HFFc6 (cell line): ENCODE measurements around the gene CLEC18B. TPM values are rescaled to one million over a fixed set of nuclear protein-coding genes. Genes with fewer than 3 reads are reported as not detected.
"Not testable (repeated sequence)": the region's sequence is repeated elsewhere in the genome, so short reads cannot be mapped to it uniquely, and the experiment has no call there.

ENCODE experiments used
- DNase-seq: peaks from one replicate; pipeline ENCODE4 v3.0.0-alpha.2; 2018
- H3K27ac Mint-ChIP-seq: 2 replicates; pipeline ENCODE4 v1.8.0; 2020; ENCODE audit warnings: mild to moderate bottlenecking, mixed read lengths
- H3K27me3 Mint-ChIP-seq: 2 replicates; pipeline ENCODE4 v1.8.0; 2021; ENCODE audit warnings: mild to moderate bottlenecking, moderate library complexity, mixed read lengths; ENCODE audit not compliant: insufficient read depth
- H3K36me3 Mint-ChIP-seq: 2 replicates; pipeline ENCODE4 v1.8.0; 2021; ENCODE audit warnings: low read depth, mixed read lengths
- H3K4me1 Mint-ChIP-seq: 2 replicates; pipeline ENCODE4 v1.8.0; 2020; ENCODE audit warnings: low read depth, mixed read lengths
- H3K4me3 Mint-ChIP-seq: 2 replicates; pipeline ENCODE4 v1.8.0; 2020; ENCODE audit warnings: mild to moderate bottlenecking, moderate library complexity, mixed read lengths
- H3K9me3 Mint-ChIP-seq: 2 replicates; pipeline ENCODE4 v1.8.0; 2020; ENCODE audit warnings: mild to moderate bottlenecking, mixed read lengths
- total RNA-seq, 6 experiments: library from RNA; stranded (reverse); fragmentation: NEBNext Ultra II Directional; extraction: Animal tissue kit (Norgen Biotek cat#: 25700); gene quantifications; 2 replicates in 1 of 6; 3 replicates in 5 of 6; pipeline ENCODE4 v1.2.3, GENCODE V29; 2021

CLEC18B gene
- total RNA-seq, 6 experiments from 2014 or later = 0.14 to 0.32 TPM; not detected in 4

GRCh38 chr16:74413485-74413884 is 7.8 kb downstream of the CLEC18B start:
- H3K9me3 Mint-ChIP-seq, H3K36me3 Mint-ChIP-seq: not testable (repeated sequence)

GRCh38 chr16:74412775-74413390 is 8.4 kb downstream of the CLEC18B start:
- H3K9me3 Mint-ChIP-seq, H3K27me3 Mint-ChIP-seq, H3K4me3 Mint-ChIP-seq, DNase-seq, H3K4me1 Mint-ChIP-seq, H3K27ac Mint-ChIP-seq, H3K36me3 Mint-ChIP-seq: not testable (repeated sequence)

More at GRCh38 chr16:74413485-74413884, 7.8 kb downstream of the CLEC18B start:
- not testable (repeated sequence) for H3K27me3 Mint-ChIP-seq, H3K27ac Mint-ChIP-seq, H3K4me1 Mint-ChIP-seq, H3K4me3 Mint-ChIP-seq, DNase-seq

GRCh38 chr16:74412138-74412774 is 9.0 kb downstream of the CLEC18B start:
- not testable (repeated sequence) for H3K27me3 Mint-ChIP-seq, H3K4me1 Mint-ChIP-seq, H3K27ac Mint-ChIP-seq, DNase-seq, H3K36me3 Mint-ChIP-seq, H3K9me3 Mint-ChIP-seq, H3K4me3 Mint-ChIP-seq

DNA sequence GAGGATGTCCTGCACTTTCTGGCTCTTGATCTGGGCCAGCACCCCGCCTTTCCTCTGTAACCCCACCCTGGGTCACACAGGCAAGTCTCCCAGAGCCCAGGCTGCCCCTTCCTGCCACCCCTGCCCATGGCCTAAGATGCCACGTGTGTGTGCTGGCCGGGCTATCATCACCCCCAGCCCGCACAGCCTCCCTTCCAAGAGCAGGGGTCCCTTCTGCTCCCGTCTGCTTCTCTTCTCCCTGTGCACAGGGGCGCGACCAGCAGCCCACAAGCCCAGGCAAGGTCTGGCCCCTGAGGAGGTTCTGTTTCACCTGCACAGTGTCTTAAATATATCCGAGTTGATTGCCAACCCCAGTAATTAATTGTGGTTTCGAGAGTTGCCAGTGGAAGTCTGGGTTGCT is 10.3 kb downstream of the CLEC18B start:
- not testable (repeated sequence) for DNase-seq, H3K36me3 Mint-ChIP-seq, H3K27me3 Mint-ChIP-seq, H3K4me3 Mint-ChIP-seq, H3K4me1 Mint-ChIP-seq, H3K27ac Mint-ChIP-seq, H3K9me3 Mint-ChIP-seq

- not testable (repeated sequence) for H3K4me3 Mint-ChIP-seq, H3K4me1 Mint-ChIP-seq, H3K36me3 Mint-ChIP-seq, H3K27me3 Mint-ChIP-seq, H3K27ac Mint-ChIP-seq, H3K9me3 Mint-ChIP-seq, DNase-seq
Observed at GRCh38 chr16:74410057-74410957, 11.0 kb downstream of the CLEC18B start.

DNA sequence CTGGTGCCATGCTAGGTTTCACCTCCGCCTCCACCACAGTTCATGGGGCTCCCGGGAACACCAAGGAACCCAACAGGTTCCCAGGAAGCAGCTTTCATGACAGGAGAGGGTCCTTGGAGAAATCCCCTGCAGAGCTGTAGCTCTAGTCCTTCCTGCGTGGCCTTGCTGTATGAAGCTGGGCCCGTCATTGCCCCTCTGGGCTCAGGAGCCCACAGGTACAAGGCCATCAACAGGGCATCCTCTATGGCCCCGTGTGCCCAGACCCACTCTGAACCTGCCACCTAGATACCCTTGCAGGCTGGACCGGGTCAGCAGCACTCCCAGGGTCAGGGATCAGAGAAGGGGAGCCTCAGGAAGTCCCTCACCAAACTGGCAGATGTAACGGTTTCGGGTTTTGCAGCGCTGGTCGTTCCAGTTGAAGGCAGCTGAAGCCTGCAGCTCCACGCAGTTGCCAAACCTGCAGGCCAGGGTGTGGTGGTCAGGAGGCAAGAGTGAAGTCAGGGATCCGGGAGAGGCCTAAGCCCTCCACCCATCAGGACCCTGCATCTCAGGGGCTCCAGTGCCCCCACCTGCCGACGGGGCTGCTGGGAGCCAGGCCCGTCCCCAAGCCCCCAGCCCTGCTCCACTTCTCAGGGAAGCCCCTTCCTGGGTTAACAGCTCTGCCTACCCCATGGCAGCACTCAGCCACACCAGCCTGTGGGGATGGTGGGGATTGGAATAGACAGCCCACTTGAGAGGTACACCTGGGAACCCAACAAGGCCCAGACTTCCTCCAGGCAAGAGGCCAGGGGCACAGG is 11.9 kb downstream of the CLEC18B start:
- H3K4me3 Mint-ChIP-seq, H3K36me3 Mint-ChIP-seq, DNase-seq, H3K4me1 Mint-ChIP-seq, H3K27ac Mint-ChIP-seq, H3K9me3 Mint-ChIP-seq, H3K27me3 Mint-ChIP-seq: not testable (repeated sequence)

GRCh38 chr16:74407362-74407705 is 13.9 kb downstream of the CLEC18B start:
- not testable (repeated sequence) for H3K27ac Mint-ChIP-seq, H3K9me3 Mint-ChIP-seq, H3K36me3 Mint-ChIP-seq, H3K27me3 Mint-ChIP-seq, DNase-seq, H3K4me3 Mint-ChIP-seq, H3K4me1 Mint-ChIP-seq

DNA sequence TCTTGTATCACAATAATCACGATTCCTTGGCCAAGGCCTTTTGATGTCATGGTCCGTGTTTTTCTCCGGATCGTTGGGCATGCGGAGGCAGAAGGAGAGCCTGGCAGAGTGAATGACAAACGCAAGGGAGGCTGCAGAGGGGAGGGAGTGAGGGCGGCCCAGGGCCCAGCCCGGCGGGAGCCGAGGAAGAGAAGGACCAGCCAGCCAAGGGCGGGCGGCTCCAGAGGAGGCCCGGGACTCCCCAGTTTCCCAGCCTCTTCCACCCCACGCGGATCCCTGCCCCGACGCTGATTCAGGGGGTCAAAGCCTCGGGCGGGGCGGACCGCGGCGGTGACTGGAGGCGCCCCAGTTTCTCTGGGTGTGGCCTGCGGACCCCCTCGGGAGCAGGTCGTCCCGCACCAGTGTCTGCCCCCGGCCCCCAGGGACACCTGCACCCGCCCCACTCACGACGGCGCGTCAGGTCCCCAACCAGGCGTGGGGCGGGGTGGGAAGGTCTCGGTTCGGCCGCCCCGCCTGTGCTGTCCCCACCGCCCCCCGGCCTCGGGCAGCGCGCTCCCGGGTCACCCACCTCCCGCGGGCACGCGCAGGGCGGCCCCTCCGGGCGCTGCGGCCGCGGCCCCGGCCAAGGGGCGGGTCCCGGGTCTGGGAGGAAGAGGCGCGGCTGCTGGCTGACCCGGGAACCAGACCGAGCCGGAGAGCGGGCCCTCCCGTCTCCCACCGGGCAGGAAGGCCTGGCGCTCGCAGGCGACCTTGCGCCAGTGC is 14.5 kb downstream of the CLEC18B start:
- not testable (repeated sequence) for H3K4me3 Mint-ChIP-seq, H3K36me3 Mint-ChIP-seq, H3K27ac Mint-ChIP-seq, H3K4me1 Mint-ChIP-seq, H3K9me3 Mint-ChIP-seq, DNase-seq, H3K27me3 Mint-ChIP-seq

DNA sequence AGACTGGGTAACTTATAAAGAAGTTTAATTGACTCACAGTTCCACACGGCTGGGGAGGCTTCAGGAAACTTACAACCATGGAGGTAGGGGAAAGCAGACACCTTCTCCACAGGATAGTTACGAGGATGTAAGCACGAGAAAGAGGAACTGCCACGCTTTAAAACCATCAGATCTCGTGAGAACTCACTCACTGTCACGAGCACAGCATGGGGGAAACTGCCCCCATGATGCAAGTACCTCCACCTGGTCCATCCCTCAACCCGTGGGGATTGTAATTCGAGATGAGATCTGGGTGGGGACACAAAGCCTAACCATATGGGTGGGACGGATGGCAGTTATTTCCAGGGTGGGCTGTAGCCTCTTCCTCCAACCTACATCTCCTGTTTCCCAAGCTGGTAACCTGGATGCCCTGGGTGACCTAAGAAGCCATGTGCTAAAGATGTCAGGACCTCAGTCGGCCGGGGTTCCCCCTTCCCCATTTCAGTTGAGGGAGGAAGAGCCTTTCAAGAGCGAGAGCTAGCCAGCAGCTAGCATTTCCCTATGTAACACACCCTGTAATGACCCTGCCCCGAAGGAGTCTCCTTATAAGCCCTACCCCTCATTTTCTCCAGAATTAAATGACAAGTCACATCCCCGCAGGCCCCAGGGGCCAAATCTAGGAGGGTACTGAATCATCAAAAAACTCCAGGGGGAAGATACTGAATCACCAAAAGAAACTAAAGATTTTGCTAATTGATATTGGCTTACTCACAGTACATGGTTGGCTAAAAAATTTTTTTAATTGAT is 16.9 kb downstream of the CLEC18B start:
- H3K4me1 Mint-ChIP-seq, DNase-seq, H3K9me3 Mint-ChIP-seq: not testable (repeated sequence)

GRCh38 chr16:74400238-74400637 is 21.0 kb downstream of the CLEC18B start:
- H3K4me3 Mint-ChIP-seq, DNase-seq, H3K9me3 Mint-ChIP-seq, H3K4me1 Mint-ChIP-seq, H3K27ac Mint-ChIP-seq, H3K36me3 Mint-ChIP-seq, H3K27me3 Mint-ChIP-seq: not testable (repeated sequence)

More for the DNA sequence above, 16.9 kb downstream of the CLEC18B start:
- H3K27me3 Mint-ChIP-seq, H3K36me3 Mint-ChIP-seq, H3K4me3 Mint-ChIP-seq, H3K27ac Mint-ChIP-seq: not testable (repeated sequence)

GRCh38 chr16:74398212-74398895 is 22.9 kb downstream of the CLEC18B start:
- DNase-seq, H3K9me3 Mint-ChIP-seq, H3K27ac Mint-ChIP-seq, H3K36me3 Mint-ChIP-seq, H3K4me3 Mint-ChIP-seq, H3K27me3 Mint-ChIP-seq, H3K4me1 Mint-ChIP-seq: not testable (repeated sequence)

DNA sequence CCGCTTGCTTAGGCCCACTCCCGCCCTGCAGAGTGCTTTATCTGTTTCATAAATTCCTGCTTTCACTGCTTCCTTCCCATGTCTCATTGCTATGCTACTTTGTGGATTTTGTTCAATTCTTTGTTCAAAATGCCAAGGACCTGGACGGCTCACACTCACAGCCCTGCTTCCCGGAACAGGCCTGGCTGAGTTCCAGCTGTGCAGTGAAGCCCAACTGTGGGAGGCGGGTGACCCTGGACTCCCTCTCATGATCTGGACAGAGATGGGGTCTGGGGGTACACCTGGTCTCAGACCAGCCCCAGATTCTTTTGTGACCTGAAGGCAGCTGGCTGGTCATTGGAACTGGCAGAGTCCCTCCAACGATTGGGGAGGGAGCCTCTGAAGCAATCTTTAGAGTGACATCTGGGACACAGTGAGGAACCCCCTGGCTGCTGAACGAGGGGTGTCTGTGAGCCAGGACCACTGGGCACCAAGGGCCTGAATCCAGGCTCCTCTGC is 24.7 kb downstream of the CLEC18B start:
- not testable (repeated sequence) for H3K36me3 Mint-ChIP-seq, DNase-seq, H3K9me3 Mint-ChIP-seq

More for the DNA sequence above, 24.7 kb downstream of the CLEC18B start:
- H3K4me1 Mint-ChIP-seq, H3K4me3 Mint-ChIP-seq, H3K27ac Mint-ChIP-seq: not testable (repeated sequence)
- H3K27me3 Mint-ChIP-seq = peaks cover 10% of the 10 kb centered on the region
